C4-2B (cell line): ENCODE measurements around the gene RAB6B.

Source experiments
- ZFX ChIP-seq: fragments of 450-650 bp; IDR thresholded peaks from 2 replicates; pipeline ENCODE4 v1.6.1; 2017
- TF ChIP-seq, protein P1 (sequence below): fragments of 450-650 bp; conservative IDR thresholded peaks from 2 replicates; pipeline ENCODE4 v1.5.1; 2017; ENCODE audit warnings: mild to moderate bottlenecking

DNA sequence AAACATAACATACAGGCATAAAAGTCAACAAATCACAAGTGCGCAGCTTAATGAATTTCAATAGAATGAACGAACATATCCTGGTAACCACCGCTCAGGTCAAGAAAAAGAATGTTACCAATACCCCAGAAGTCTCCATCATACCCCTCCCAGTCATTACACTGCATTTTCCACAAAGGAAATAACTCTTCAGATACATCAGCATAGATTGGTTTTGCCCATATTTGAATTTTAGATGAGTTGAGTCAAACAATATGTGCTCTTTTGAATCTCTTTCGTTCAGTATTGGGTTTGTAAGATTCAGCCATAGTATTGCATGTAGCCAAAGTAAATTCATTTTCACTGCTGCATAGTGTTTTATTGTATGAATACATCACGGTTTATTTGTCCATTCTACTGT lies 6.2 kb upstream of the RAB6B start:
- TF ChIP-seq, protein P1, sequence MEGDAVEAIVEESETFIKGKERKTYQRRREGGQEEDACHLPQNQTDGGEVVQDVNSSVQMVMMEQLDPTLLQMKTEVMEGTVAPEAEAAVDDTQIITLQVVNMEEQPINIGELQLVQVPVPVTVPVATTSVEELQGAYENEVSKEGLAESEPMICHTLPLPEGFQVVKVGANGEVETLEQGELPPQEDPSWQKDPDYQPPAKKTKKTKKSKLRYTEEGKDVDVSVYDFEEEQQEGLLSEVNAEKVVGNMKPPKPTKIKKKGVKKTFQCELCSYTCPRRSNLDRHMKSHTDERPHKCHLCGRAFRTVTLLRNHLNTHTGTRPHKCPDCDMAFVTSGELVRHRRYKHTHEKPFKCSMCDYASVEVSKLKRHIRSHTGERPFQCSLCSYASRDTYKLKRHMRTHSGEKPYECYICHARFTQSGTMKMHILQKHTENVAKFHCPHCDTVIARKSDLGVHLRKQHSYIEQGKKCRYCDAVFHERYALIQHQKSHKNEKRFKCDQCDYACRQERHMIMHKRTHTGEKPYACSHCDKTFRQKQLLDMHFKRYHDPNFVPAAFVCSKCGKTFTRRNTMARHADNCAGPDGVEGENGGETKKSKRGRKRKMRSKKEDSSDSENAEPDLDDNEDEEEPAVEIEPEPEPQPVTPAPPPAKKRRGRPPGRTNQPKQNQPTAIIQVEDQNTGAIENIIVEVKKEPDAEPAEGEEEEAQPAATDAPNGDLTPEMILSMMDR = no peak
- no peak for TF ChIP-seq ZFX
